Activated CD4-positive, CD25-positive, alpha-beta regulatory T cell (primary cell): ENCODE data around the gene TRAF7.
A peak's percentile ranks its signal among the peaks of the same experiment; 100 is the strongest.

Experiments used
- DNase-seq, 4 experiments: peaks; one replicate each; lab custom pipeline; 2025; lab: John Stamatoyannopoulos, UW

The TRAF7 gene

DNA sequence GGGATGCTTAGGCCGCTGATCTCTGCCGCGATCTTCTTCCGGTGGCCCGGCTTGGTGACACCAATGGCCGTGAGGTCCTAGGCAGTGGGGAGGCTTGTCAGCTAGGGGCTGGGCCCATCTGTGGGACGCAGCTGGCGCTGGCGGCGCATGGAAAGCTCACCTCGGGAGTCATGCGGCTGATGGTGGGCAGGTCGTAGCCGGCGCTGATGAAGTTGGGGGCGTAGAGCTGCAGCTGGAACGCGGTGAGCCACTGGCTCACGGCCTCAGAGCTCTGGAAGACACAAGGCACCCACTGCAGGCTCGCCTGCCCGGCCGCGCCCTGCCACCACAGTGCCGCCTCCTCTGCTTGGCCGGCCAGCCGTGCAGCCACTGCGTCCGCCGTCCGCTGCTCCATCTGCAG lies 28.1 kb downstream of the TRAF7 start:
- no peak for DNase-seq

DNA sequence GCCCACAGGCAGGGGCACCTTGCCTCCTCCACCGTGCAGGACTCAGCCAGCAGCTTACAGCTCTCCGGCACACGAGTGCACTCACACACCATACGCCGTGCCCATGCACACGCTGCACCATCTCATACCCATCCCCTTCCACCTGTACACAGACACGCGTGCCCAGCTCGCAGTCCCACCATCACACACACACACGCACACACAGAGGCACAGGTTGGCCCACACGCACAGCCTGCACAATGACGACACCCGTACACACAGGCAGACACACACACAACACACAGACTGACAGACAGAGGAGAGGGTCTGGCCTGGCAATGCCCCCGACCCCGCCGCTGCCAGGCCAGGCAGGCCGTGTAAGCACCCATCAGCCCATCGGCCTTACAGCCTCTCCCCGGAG lies 28.8 kb downstream of the TRAF7 start:
- no peak for DNase-seq

- no peak for DNase-seq
Observed at GRCh38 chr16:2184962-2185361, 29.4 kb downstream of the TRAF7 start.

DNA sequence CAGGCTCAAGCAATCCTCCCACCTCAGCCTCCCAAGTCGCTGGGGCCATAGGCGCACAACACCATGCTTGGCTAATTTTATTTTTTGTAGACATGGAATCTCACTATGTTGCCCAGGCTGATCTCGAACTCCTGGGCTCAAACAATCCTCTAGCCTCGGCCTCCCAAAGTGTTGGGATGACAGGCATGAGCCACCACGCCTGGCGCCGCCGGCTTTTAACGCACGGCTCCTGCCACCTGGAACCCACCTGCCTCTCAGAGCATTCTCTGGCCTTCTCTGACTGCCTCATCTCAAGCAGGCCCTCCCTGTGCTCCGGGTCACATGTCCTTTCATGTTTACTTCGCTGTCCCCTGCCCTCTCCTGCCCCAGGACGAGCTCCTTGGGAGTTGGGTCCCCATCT lies 30.5 kb downstream of the TRAF7 start:
- no peak for DNase-seq

DNA sequence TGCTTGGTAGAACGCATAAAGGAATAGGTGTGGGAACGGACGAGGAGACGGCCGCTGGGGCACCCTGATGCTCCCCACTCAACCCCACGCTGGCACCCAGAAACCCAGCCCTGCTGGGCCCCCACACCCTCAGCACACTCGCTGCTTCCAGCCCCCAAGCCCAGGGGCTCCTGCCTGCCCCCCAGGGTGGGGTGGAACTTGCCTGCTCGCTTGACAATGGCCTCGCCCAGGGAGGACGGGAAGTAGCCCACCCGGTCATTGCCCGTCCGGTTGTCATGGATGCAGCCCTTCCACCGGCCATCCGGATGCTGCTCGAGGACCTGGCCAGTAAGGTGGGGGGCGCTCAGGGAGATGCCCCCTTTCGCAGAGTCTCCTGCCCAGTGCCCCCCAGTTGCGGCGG lies 30.9 kb downstream of the TRAF7 start:
- no peak for DNase-seq

GRCh38 chr16:2187212-2187611 lies 31.6 kb downstream of the TRAF7 start:
- DNase-seq, result no peak

DNA sequence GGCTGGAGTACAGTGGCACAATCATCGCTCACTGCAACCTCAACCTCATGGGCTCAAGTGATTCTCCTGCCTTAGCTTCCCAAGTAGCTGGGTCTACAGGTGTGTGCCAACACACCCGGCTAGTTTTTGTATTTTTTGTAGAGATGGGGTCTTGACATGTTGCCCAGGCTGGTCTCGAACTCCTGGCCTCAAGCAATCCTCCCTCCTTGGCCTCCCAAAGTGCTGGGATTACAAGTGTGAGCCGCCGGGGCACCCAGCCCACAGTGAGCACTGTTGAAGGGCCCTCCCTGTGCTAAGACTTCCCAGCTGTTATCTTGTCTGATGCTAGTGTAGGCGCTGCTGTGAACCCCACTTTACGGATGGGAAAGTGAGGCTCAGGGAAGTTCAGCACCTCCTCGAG lies 32.8 kb downstream of the TRAF7 start:
- no peak for DNase-seq

GRCh38 chr16:2189252-2189893 lies 33.8 kb downstream of the TRAF7 start:
- no peak for DNase-seq

DNA sequence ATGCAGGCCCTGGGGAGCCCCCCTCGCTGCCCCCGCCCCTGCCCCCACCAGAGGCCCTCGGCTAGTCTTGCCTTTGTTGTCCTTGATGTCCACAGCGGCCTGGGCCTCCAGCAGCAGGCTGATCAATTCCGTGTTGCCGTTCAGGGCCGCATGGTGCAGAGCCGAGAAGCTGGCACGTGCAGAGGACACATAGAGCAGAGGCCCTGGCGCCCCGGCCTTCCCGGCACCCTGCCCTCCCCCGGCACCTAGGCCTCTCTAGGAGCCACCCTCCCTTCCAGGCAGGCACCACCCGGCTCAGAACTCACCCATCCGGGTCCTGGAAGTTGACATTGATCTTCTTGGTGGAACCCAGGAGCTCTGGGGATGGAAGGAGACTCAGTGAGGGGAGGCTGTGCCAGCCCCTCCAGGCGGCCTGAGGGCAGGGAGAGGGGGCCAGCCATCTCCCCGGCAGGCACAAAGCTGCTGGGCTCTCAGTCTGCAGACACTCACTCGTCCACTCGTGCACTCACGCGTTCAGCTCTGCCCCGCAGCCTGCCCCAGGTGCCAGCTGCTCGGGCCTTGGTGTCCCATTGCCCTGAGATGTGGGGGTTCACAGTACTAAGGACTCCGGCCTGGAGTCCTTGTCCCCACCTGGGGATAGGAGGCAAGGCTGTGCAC lies 34.5 kb downstream of the TRAF7 start:
- no peak for DNase-seq

DNA sequence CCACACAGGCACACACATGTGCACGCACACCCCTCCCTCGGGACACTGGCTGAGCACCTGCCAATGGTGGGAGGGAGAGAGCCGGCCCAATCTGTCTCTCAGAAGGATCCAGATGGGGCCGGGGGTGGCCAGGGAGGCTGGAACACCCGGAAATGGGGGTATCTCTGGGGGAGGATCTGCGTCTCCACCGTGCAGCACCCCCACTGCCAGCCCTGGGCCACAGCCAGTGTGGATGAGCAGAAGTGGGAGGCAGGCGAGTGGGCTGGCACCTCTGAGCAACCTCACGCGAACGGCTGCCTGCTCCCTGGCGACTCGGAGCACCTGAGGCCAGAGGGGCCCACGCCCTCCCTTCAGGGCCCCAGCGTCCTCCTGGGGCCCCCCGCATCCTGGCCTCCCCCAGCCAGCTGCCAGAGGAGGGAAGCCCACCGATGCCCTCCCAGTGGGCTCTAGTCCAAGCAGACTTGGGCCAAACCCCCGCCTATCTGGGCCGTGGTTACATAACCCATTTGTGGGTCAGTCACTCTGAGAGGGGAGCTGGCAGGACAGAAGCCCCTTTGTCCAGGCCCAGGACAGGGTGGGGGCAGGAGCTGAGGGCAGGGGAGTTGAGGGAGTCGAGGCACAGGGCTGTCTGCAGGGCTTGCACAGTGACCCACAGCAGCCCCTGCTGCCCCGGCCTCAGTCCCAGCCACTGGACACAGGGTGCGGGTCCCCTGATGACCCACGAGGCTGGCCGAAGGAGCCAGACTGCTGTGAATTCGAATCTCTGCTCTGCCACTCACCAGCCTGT lies 35.3 kb downstream of the TRAF7 start:
- DNase-seq, result no peak

DNA sequence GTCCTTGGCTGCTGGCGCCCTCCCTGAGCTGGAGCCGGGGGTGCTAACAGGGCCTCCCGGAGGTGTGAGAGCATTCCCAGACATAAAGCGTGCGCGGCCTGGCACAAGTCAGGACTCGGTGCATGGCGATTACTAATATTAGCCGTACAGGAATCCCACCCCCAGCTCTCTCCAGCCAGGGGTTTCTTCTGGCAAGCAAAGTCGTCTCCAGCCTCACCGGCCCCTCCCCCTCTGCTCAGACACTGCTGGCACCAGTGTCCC lies 35.8 kb downstream of the TRAF7 start:
- DNase-seq, result no peak

GRCh38 chr16:2194166-2194834 lies 38.7 kb downstream of the TRAF7 start:
- DNase-seq, result no peak

DNA sequence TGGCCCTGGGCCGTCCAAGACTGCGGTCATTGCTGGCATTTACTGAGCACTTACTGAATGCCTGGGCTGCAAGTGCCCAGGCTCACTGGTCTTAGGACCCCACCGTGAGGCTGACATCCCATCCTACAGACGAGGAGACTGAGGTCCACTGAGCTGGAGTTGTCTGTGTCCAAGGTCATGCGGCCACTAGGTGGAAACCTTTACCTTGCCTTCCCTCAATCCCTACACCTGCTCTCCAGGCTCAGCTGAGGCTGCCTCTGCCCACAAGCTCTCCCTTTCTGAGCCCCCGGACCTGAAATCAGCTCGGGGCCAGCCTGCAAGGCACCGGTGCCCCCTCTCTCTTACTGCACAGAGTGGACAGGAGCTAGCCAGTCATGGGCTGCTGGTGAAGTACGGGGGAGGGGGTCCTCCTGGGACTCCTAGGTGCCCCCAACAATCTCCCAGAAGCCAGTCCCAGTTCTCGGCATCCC lies 39.3 kb downstream of the TRAF7 start:
- DNase-seq, result peak in 2 of 4 experiments; percentile 23 to 26

- no peak for DNase-seq
Observed at GRCh38 chr16:2195322-2196161, 40.0 kb downstream of the TRAF7 start.

GRCh38 chr16:2196162-2196980 lies 40.8 kb downstream of the TRAF7 start, which contains the start of gene CASKIN1:
TSS of gene CASKIN1 (minus strand) at chr16:2196605. CDS start at chr16:2196432, 173 bp downstream.
- no peak for DNase-seq

- DNase-seq, result no peak
Observed at GRCh38 chr16:2196981-2197511, 41.5 kb downstream of the TRAF7 start.

GRCh38 chr16:2197765-2198164 lies 42.2 kb downstream of the TRAF7 start:
- DNase-seq, result no peak

DNA sequence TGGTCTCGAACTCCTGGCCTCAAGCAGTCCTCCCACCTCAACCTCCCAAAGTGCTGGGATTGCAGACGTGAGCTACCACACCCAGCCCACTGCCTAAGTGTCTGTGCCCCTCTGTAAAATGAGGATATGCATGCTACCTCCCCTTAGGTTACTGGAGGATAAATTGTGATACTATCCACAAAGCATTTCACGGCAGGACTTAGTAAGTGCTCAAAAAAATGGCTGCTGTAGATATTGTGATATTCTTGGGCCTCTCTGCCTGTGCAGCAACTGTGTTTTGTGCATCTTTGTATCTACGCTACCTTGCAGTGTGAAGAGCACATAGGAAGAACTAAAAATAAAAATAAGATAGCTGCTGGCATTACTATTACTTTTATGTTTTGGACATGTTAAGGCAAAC lies 42.7 kb downstream of the TRAF7 start:
- DNase-seq, result no peak

GRCh38 chr16:2199095-2199494 lies 43.5 kb downstream of the TRAF7 start:
- no peak for DNase-seq

DNA sequence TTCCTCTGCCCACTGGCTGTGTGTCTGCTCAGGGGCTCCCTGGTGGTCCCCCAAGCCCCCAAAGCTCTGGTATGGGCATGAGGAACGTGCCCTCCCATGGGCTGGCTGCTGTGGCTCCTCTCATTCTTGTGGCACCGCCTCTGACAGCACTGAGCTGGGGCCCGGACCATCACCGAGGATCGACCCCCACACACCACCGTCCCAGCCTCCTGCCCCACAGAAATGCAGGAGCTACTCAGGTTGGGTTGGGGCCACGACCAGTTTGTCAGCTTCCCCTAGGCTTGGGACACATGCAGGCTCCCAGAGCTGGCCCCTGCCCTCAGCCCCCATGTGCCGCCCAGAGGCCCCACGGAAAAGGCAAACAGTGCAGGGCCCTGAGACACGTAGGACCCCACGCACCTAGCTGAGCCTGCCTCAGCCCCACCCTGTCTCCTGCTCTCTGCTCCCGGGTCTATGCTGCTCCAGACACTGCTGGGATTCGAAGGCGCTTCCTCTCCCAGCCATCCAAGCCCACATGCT lies 44.1 kb downstream of the TRAF7 start:
- DNase-seq, result no peak
